HG02885 (cell line): ENCODE results near the gene ADAM15.

Source experiments
- ATAC-seq: cut with Tn5 transposase; IDR thresholded peaks from one replicate; pipeline ENCODE4 v1.9.1; 2021; ENCODE audit warnings: mild to moderate bottlenecking; ENCODE audit not compliant: unreplicated experiment, poor library complexity

Gene ADAM15

GRCh38 chr1:155083865-155084721, 33.0 kb downstream of the ADAM15 start:
- ATAC-seq: no peak

GRCh38 chr1:155084722-155085503, 33.8 kb downstream of the ADAM15 start:
- peak; percentile 77 for ATAC-seq

GRCh38 chr1:155085504-155086127, 34.5 kb downstream of the ADAM15 start:
- no peak for ATAC-seq

GRCh38 chr1:155086128-155086741, 35.1 kb downstream of the ADAM15 start:
- peak; percentile 31 for ATAC-seq

GRCh38 chr1:155086856-155087535, 35.9 kb downstream of the ADAM15 start:
- no peak for ATAC-seq

GRCh38 chr1:155091071-155092051, 40.2 kb downstream of the ADAM15 start:
- ATAC-seq: no peak

GRCh38 chr1:155092131-155092530, 41.0 kb downstream of the ADAM15 start:
- no peak for ATAC-seq

- ATAC-seq: no peak
These were observed 41.5 kb downstream of the ADAM15 start for GRCh38 chr1:155092641-155093040.

- ATAC-seq: no peak
These were observed 43.0 kb downstream of the ADAM15 start for GRCh38 chr1:155093911-155094621.

GRCh38 chr1:155094622-155094948, 43.5 kb downstream of the ADAM15 start:
- ATAC-seq: no peak

- ATAC-seq: no peak
These were observed 48.2 kb downstream of the ADAM15 start for GRCh38 chr1:155099331-155099730.

- ATAC-seq: no peak
These were observed 52.2 kb downstream of the ADAM15 start for GRCh38 chr1:155103325-155103724.

GRCh38 chr1:155104605-155105534, 53.8 kb downstream of the ADAM15 start:
- no peak for ATAC-seq

- ATAC-seq: no peak
These were observed 54.5 kb downstream of the ADAM15 start for GRCh38 chr1:155105604-155106011.

- no peak for ATAC-seq
These were observed 55.7 kb downstream of the ADAM15 start for GRCh38 chr1:155106862-155107261.

GRCh38 chr1:155107309-155108264, 56.5 kb downstream of the ADAM15 start:
- no peak for ATAC-seq
